Erythroblast (primary cell): ENCODE results near the gene FGF12.

Experiments used
- GATA1 ChIP-seq: IDR thresholded peaks from 2 replicates; pipeline ENCODE4 v1.6.1; 2011; ENCODE audit warnings: low read depth, mild to moderate bottlenecking, control low read depth, low read length, moderate library complexity
- POLR2A ChIP-seq: IDR thresholded peaks from 2 replicates; pipeline ENCODE4 v1.6.1; 2011; ENCODE audit warnings: mild to moderate bottlenecking, low read length

DNA sequence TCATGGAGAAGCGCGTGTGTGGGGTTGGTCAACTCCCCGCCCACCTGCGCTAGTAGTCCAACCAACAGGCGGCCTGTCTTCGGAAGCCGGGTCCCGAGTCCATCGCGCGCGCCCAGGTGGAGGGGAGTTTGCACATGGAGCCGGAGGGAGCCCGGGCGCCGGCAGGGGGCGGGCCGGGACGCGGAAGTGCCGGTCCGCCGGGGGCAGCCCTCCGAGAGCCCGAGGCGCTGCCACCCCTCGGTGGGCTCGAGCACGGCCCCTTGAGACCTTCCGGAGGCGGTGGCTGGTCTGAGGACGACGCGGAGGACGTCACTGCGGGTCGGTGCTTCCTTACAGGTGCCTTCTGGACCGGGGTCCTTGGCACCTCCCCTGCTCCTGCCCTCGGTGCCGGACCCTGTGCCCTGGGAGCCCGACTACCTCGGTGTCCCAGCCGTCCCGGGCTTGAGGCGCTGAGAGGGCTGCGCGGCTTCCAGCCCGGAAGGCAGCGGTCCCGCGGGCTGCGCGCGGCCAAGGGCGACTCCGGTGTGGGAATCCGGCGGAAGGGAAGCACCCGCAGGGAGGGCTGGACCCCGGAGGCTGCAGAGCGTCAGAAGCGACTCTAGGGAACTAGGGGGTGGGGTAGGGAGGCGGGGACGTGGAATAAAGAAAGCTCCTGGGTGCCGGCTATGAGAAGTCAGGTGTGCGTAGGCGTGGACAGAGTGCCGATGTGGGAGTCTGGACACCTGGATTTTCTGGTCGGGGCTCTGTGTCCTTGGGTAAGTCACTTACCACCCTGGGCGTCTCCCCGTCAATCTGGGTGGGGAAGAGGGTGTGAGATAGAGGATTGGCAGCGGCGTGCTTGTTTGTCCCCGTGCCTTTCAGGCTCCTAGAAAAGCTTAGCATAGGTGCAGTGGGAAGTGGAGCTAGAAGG, 212.3 kb downstream of the FGF12 start:
- TF ChIP-seq POLR2A (no peak), GATA1 (no peak)
